HG02571 (cell line): Measurements from ENCODE around the gene RPH3AL.
"Not testable (repeated sequence)": the region's sequence is repeated elsewhere in the genome, so short reads cannot be mapped to it uniquely, and the experiment has no call there.

Experiments
- ATAC-seq: cut with Tn5 transposase; IDR thresholded peaks from one replicate; pipeline ENCODE4 v1.9.1; 2021; ENCODE audit warnings: mild to moderate bottlenecking, moderate library complexity; ENCODE audit not compliant: unreplicated experiment

Gene RPH3AL

DNA sequence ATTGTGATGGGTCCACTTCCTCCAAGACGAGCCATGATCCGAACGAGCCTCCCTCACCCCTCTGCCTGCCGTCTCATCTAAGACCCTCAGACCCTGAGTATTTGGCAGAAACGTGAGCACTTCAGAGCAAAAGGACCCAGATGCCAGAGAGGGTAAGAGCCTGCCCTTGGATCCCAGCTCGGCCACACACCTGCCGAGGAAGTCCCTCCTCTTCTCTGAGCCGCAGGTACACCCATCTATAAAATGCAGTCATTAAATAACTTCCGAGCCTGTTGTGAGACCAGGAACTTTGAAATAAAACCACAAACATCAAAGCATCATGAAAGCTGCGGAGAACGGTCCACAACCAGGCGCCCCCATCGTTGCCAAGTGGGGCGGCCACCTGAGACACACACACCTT lies 106.4 kb downstream of the RPH3AL start:
- ATAC-seq = no peak

DNA sequence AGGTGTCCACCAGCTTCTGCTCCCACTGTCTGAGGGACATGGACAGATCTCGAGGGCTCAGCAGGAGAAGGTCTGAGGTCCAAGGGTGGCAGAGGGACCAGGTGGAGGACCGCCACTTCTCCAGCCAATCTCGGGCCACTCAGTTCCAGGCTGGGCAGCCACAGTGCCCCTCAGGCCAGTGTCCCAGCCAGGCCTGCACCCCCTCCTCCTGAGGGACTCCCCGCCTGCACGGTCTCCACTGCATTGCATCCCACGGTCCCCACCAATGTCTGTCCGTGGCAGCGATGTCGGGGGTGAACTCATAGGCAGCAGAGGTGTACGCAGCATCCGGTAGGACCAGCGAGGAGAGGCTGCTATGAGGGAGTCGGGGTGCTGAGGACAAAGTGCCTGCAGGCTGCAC lies 107.0 kb downstream of the RPH3AL start:
- ATAC-seq = no peak

DNA sequence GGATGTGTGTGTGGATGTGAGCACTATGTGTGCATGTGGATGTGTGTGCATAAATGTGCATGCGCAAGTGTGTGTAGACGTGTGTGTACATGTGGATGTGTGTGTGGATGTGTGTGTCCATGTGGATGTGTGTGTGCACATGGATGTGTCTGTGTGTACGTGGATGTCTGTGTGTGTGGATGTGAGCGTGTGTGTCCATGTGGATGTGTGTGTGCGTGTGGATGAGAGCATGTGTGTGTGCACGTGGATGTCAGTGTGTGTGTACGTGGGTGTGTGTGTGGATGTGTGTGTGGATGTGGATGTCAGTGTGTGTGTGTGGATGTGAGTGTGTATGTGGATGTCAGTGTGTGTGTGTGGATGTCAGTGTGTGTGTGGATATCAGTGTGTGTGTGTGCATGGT lies 107.6 kb downstream of the RPH3AL start:
- ATAC-seq = no peak

DNA sequence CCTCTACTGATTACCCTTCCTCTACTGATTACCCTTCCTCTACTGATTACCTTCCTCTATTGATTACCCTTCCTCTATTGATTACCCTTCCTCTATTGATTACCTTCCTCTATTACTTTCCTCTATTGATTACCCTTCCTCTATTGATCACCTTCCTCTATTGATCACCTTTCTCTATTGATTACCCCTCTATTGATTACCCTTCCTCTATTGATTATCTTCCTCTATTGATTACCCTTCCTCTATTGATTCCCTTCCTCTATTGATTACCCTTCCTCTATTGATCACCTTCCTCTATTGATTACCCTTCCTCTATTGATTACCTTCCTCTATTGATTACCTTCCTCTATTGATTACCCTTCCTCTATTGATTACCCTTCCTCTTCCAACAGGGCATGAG lies 108.7 kb downstream of the RPH3AL start:
- ATAC-seq = not testable (repeated sequence)

DNA sequence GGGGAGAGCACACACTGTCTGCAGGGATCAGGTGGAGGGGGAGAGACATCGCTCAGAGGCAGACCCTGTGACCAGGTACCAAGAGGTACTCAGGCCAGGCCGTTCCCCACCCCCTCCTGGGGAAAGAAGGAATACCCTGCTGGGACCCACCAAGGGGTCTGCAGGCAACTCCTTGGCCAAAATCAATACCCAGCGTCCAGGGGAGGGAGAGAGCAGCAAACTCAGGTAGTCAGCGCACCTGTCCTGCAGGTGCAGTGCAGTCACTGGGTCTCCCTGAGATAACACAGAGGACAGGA lies 113.7 kb downstream of the RPH3AL start:
- no peak for ATAC-seq

DNA sequence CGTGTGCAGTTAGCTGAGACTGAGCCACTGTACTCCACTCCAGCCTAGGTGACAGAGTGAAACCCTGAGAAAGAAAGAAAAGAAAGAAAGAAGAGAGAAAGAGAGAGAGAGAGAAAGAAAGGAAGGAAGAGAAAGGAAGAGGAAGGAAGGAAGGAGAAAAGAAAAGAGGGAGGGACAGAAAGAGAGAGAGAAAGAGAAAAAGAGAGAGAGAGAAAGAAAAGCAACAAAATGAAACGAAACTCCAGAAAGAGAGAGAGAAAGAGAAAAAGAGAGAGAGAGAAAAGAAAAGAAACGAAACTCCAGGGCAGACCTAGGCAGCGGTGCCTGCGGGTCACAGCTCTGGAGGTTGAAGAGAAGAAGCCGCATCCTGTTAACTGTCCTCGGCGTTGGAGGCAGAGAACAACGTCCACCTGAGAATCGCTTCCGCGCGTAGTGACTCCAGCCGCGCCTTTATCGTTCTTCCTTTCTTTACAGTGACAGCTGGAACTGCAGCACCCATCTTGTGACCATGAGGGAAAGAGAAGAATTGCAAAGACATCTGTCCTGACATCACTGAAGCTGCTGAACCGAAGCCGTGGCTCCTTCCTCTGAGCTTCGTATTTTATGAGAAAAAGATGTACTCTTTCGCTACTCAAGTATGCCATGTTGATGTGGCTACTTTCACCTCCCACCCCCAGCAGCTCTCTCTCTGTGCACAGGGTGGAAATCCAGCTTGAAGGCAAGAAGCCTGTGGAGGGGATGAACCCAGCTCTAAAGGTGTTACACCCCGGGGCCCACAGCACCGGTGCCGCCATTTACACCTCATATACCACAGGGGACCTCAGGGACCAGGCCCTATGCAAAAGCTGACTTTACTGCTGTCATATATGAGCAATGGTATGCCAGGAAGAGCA lies 114.3 kb downstream of the RPH3AL start:
- ATAC-seq = no peak

DNA sequence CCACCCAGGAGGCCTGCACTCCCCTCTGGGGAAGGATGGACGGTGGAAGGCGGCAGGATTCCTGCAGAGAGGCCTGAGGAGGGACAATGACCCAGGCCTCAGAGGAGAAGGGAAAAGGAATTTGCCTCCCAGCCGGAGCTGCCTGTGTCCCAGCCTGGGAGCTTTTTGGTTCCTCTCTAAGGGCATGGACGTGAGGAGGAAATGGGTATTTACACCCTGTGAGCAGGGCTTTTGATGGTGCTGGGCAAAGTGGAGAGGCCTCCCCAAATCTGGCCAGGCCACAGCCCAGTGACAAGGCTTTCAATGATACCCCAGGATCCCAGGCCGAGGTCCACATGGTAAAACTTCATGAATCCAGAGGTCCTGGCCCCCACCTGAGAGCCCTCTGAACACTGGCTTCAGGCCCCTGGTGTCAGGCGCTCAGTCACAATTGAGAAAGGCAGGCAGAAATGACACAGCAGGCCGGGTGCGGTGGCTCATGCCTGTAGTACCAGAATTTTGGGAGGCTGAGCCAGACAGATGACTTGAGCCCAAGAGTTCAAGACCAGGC lies 115.1 kb downstream of the RPH3AL start:
- ATAC-seq = no peak

DNA sequence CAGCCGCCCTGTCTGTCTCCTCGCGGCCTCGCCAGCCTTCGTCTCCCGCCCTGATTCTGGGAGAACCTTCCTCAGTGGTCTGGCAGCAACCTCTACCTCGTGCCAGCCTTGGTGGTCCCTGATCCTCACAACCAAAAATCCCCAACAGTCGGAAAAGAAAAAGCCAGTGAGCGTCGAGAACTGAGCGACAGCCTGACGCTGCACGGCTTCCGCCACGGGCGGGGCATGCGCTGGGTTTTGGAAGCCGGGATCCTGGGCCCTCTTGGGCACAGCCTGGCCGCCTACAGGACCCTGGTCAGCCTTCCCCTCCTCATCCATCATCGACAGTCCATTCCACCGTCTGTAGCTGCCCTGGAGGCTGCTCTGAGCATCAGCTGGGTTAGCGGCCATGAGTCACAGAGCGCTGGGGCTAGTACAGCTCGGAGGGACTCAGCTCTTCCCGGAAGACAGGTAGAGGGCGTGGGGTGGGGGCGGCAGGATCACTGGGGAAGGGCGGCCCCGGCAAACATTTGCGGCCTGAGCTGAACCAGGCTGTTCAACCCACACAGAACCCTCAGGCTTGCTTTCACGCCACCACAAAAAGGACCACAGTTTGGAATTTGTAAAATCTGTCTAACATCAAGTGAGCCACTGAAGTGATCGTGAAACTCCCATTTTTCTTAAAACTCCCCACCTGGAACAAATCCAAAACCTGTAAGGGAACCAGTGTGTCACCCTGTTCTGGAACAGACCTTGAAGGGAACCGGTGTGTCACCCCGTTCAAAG lies 115.8 kb downstream of the RPH3AL start:
- ATAC-seq = no peak

DNA sequence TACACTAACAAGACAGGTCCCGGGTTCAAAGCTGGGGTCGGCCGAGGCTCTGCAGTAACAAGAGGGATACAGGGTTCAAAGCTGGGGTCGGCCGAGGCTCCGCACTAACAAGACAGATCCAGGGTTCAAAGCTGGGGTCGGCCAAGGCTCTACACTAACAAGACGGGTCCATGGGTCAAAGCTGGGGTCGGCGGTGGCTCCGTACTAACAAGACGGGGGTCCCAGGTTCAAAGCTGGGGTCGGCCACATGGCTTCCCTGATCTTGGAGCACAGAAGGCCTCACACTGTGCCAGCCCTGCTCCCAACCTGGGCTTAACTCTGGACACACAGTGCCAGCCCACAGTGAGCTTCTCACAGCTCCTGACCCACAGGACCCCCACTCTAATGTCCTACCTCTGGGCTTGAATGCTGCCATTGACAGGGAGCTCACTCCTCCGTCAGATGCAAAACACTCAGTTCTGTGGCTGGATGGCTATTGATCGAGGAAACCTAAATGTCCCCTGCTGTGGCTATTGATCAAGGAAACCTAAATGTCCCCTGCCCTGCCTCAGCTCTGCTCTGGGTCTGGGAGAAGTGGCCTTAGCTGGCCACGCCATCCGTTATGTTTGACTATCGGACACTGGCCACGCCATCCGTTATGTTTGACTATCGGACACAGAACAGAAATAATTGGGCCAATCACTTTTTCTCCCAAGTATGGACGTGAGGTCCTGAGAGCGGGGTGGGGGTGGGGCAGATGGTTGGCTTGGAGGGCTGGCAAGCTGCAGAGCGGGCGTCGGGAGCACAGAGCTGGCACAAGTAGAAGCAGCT lies 116.6 kb downstream of the RPH3AL start:
- no peak for ATAC-seq

DNA sequence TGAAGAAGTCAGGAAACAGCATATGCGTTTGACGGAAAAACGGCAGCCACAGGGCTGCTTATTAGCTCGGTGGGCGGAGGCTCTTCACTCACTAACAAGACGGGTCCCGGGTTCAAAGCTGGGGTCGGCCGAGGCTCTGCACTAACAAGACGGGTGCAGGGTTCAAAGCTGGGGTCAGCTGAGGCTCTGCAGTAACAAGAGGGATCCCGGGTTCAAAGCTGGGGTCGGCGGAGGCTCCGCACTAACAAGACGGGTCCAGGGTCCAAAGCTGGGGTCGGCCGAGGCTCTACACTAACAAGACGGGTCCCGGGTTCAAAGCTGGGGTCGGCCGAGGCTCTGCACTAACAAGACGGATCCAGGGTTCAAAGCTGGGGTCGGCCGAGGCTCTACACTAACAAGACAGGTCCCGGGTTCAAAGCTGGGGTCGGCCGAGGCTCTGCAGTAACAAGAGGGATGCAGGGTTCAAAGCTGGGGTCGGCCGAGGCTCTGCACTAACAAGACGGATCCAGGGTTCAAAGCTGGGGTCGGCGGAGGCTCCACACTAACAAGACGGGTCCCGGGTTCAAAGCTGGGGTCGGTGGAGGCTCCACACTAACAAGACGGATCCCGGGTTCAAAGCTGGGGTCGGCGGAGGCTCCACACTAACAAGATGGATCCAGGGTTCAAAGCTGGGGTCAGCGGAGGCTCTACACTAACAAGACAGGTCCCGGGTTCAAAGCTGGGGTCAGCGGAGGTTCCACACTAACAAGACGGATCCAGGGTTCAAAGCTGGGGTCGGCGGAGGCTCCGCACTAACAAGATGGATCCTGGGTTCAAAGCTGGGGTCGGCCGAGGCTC lies 117.4 kb downstream of the RPH3AL start:
- ATAC-seq = not testable (repeated sequence)

DNA sequence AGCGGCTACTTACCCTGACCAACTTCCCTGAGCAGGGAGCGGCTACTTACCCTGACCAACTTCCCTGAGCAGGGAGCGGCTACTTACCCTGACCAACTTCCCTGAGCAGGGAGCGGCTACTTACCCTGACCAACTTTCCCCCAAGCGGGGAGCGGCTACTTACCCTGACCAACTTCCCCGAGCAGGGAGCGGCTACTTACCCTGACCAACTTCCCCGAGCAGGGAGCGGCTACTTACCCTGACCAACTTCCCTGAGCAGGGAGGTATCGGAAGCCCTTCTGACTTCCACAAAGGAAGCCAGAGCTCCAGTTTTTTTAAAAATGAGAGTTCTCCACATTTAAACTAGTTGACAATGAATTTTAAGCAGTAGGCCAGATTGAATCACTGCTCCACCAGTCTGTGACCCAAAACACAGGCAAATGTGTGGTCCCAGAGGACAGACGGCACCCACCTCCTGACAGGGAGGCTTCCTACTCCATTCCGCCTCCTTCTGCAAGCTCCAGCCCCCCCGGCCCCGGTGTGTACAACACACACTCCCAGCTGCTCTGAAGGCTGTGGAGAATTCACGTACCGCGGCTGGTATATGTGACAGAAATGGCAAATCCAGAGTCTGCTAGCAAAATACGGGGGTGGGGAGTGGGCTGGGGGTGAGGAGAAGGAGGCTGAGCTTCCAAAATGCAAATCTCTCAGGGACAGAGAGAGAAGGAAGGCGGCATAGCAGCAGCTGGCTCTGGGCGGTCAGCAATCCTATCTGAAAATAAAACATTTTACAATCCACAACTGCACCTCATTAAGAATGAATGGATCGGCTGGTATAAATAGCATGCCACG lies 118.2 kb downstream of the RPH3AL start:
- not testable (repeated sequence) for ATAC-seq

DNA sequence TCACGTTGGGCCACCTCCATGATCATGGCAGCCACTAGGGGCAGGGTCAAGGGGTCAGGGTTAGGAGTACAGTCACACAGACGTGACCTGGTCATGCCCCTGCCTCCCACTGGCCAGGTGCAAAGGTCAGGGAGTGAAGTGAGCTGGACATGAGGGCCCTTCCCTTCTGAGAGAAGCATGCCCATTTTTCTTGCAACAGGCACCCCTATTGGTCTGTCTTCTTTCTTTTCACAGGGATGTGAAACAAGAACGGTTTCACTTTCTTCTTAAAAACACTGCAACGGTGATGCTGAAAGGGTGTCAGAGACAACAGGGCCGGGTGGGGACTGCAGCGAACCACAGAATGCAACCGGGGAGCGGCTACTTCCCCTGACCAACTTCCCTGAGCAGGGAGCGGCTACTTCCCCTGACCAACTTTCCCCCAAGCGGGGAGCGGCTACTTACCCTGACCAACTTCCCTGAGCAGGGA lies 119.1 kb downstream of the RPH3AL start:
- no peak for ATAC-seq

DNA sequence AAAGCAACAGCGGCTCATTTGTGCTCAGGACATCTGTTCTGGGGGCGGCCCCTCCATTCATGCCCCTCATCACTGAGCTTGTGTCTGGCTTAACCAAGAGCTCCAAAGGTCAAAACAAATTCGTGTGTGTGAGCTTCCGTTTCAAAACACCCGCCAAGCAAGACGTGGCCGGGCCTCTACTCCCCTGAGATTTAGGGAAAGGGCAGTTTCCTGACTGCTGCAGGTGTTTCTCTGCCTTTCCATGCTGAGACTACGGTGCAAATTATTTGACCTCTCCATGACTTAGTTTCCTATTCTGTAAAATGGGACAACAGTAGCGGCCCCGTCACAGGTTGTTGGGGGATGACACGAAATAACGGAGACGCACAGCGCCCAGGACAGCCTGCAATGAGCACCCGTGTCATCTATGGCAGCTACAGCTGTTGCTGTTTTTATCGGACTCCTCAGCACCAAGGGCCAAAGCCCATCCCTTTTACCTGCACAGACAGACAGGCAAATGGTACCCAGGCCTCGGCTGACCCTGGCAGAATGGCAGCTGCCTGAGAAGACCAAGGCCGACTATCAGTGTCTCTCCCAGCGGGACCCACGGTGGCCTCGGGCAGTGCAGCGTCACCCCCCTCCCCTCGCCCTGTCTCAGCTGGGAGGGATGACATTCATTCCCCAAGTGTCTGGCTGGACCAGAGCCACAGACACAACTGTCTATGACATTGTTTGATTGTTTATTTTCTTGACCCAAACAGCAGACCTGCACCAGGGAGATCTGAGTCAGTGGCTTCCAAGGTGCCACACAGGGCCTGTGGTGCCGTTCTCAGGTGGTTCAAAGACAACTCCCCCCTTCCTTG lies 120.4 kb downstream of the RPH3AL start:
- ATAC-seq = no peak

DNA sequence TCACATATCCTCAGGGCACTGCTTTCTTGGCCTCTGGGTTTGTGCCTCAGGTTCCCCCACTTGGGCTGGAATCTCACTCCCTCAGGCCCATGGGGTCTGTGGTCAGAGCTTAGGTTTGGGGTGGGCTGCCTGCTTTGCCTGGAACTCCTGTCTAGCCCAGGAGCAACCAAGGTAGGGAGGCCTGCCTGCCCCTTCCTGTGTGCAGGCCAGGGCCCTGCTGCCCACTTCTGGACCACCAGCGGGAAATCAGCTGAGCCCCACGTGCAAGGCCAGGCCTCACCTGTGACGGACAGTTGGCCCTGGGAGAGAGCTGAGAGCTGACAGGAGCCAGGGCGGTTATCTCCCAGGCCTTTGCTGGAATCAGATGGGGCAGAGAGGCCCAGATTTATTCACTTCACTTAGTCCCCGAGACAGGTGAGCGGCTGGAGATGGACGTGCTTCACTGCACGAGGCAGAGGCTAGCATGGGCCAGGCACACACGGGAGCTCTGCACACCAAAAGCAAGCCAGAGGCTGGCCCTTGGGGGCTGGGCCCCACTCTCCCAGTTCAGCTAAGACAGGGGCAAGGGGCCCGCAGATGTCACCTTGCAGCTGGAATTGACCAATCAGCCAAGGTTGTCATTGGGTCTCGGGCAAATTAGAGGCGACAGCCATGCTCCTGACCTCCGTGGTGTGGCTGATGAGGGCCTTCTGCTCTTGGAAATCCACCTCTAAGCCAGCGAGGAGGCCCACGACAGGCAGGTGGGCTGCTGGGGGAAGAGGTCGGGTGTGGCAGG lies 121.2 kb downstream of the RPH3AL start:
- no peak for ATAC-seq

DNA sequence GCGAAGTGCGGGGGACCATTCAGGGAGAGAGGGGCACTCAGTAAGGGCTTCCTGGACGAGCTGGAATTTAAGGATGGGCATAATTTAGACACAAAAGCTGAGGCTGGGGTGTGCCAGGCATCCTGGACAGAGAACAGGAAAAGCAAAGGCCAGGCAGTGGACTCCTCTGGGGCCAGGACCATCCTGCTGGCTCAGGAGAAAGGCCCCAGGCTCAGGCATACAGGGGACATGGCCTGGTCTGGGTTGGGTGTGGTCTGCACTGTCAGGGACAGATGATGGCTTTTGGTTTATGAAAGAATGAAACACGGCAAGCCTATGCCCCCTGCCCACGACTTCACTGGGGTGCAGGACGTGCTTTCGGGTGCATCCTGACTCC lies 122.2 kb downstream of the RPH3AL start:
- no peak for ATAC-seq

DNA sequence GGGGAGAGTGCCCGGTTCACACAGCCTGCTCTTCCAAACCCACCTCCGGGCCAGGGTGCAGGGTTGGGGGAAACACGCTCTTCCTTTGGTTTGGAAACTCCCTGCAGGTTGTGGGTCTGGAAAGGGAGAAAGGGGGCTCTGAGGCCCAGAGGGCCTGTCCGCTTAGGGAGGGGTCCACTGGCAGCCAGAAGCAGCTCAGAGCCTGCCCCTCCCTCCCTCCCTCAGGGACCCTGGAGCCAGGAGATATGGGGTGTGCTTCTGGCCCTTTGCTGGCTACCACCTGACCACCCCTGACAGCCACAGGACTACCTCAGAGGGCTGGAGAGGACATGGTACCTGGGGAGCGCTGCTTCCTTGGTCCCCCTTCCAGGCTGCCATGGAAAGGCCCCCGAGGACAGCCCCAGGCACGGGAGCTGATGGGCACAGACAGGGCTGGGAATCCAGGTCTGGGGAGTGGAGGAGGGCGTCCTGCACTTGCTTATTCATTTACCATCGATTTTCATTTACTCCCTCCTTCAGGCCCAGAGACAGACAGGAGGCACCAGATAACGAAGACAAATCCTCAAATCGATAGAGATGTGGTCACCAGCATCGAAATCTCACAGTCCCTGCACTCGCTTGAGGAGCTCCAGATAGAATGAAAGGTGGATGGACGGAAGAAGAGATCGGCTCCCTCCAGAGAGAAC lies 122.8 kb downstream of the RPH3AL start:
- ATAC-seq = no peak
